Left ventricle myocardium inferior (tissue), 1 donor: ENCODE data around the gene ASPM. TPM values are rescaled to one million over a fixed set of nuclear protein-coding genes. Genes with fewer than 3 reads are reported as not detected.

Experiments
- DNase-seq: peaks from one replicate; pipeline ENCODE4 v3.0.0-alpha.2; 2020
- H3K27ac ChIP-seq: fragments of 200-600 bp; replicated peaks from 2 replicates; pipeline ENCODE4 v1.8.0; 2021
- H3K27me3 ChIP-seq: fragments of 200-600 bp; 2 replicates; pipeline ENCODE4 v1.8.0; 2021; ENCODE audit warnings: low read depth
- H3K36me3 ChIP-seq: fragments of 200-600 bp; 2 replicates; pipeline ENCODE4 v1.8.0; 2021
- H3K4me1 ChIP-seq: fragments of 200-600 bp; 2 replicates; pipeline ENCODE4 v1.8.0; 2021
- H3K4me3 ChIP-seq: fragments of 200-600 bp; 2 replicates; pipeline ENCODE4 v1.8.0; 2021; ENCODE audit warnings: mild to moderate bottlenecking, moderate library complexity
- H3K9me3 ChIP-seq: fragments of 200-600 bp; replicated peaks from 2 replicates; pipeline ENCODE4 v1.8.0; 2021
- CTCF ChIP-seq: fragments of 200-600 bp; IDR thresholded peaks from 2 replicates; pipeline ENCODE4 v1.8.0; 2021; ENCODE audit warnings: antibody characterized with exemption, mild to moderate bottlenecking, borderline replicate concordance
- intact Hi-C: fragments of 100-400 bp; cut with micrococcal nuclease; formaldehyde crosslinking; loops from one replicate; pipeline ENCODE4 v1.11.0; 2022
- total RNA-seq: library from RNA; stranded (reverse); fragmentation: NEBNext Ultra II Directional; extraction: Animal tissue kit (Norgen Biotek cat#: 25700); gene quantifications from one replicate; pipeline ENCODE4 v1.2.1, GENCODE V29; 2021
- donor health status: DM: no; HTN: yes; CAD: no; lungs with severe emphysema.

Gene ASPM
- total RNA-seq, 1 donor from 2014 or later, result 0.44 TPM

DNA sequence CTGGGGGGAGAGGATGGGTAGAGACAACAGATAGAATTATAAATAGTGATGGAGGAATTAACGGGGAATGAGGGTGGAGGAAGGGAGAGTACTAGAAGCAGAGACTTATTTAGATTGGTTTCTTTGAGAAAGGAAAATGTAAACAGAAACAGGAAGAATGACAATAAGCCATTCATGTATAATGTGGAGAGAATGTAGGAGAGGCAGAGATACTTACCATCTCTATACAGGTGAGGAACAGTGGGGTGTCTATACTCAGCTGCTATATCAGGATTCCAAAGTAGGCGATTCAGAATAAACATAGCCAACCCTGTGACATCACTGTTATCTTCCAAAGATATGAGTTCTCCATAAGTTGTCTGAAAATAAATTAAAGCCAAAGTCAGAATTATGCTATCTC is 16.8 kb downstream of the ASPM start:
- Histone ChIP-seq H3K27me3 (no peaks in the 10 kb centered on the region), H3K9me3 (no peaks in the 10 kb centered on the region), H3K36me3 (no peaks in the 10 kb centered on the region), H3K27ac (no peak overlapping the region), H3K4me1 (no peaks in the 10 kb centered on the region), H3K4me3 (no peak overlapping the region)
- DNase-seq, result no peak
- no peak for TF ChIP-seq CTCF
- intact Hi-C loops, result no loop called here

DNA sequence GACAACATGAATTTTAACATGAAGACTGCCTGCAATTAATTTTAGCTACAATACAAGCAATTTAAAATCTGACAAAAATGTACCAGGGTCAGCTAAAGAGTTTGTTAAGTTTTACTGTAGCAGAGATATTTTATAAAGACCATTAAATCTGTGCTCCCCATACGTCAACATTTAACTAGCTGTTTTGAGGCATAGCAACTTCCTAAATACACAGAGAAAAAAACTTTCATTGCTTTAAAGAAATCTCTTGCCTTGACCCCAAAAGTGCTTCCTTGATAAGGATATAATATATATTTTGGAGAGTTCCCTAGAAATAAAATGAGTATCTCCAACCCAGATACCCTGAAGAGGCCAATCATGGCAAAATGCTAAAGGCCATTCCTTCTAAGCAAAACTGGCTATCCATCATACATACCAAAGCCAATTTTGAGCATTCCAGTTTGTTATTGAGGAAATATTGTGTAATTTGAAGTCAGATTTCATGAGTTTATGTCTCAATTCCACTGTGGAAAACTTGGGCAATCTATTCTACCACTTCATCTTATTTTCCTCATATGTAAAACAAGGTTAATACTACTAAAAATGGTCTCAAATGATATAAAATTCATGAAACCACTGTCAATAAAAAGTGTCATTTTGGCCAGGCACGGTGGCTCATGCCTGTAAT is 19.1 kb downstream of the ASPM start:
- Histone ChIP-seq H3K4me1 (no peaks in the 10 kb centered on the region), H3K27me3 (no peaks in the 10 kb centered on the region), H3K9me3 (no peaks in the 10 kb centered on the region), H3K4me3 (no peak overlapping the region), H3K36me3 (no peaks in the 10 kb centered on the region), H3K27ac (no peak overlapping the region)
- intact Hi-C loops, result no loop called here
- TF ChIP-seq CTCF, result no peak
- DNase-seq, result no peak

GRCh38 chr1:197126691-197127090 is 19.8 kb downstream of the ASPM start:
- DNase-seq, result no peak
- H3K27me3 ChIP-seq, result no peaks in the 10 kb centered on the region
- no peaks in the 10 kb centered on the region for H3K36me3 ChIP-seq
- no peaks in the 10 kb centered on the region for H3K9me3 ChIP-seq
- no peak overlapping the region for H3K27ac ChIP-seq
- intact Hi-C loops, result no loop called here
- no peaks in the 10 kb centered on the region for H3K4me1 ChIP-seq
- TF ChIP-seq CTCF, result no peak
- H3K4me3 ChIP-seq, result no peak overlapping the region

- intact Hi-C loops, result no loop called here
- Histone ChIP-seq H3K27ac (no peak overlapping the region), H3K4me1 (no peaks in the 10 kb centered on the region), H3K4me3 (no peak overlapping the region), H3K36me3 (no peaks in the 10 kb centered on the region), H3K9me3 (no peaks in the 10 kb centered on the region), H3K27me3 (no peaks in the 10 kb centered on the region)
- no peak for DNase-seq
- no peak for TF ChIP-seq CTCF
Observed at GRCh38 chr1:197124376-197124775, 22.1 kb downstream of the ASPM start.

DNA sequence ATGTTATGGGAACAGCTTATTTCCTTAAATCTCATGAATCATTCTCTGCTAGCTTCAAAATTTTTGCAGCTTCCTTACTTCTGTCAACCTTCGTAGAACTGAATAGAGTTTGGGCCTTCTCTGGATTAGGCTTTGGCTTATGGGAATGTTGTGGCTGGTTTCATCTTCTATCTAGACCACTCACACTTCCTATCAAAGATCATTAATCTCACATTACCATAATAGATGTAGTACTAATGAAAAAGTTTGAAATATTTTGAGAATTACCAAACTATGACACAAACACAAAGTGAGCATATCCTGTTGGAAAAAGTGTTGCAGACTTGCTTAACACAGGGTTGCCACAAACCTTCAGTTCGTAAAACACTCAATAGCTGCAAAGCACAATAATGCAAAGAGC is 30.3 kb downstream of the ASPM start:
- Histone ChIP-seq H3K4me3 (no peak overlapping the region), H3K27ac (no peak overlapping the region)

More for the DNA sequence above, 30.3 kb downstream of the ASPM start:
- Histone ChIP-seq H3K27me3 (no peaks in the 10 kb centered on the region), H3K9me3 (no peaks in the 10 kb centered on the region), H3K36me3 (no peaks in the 10 kb centered on the region), H3K4me1 (no peaks in the 10 kb centered on the region)
- intact Hi-C loops, result no loop called here
- no peak for TF ChIP-seq CTCF
- no peak for DNase-seq
